Occipital lobe (tissue), 2 donors: ENCODE data around the gene GGTA1. TPM values are rescaled to one million over a fixed set of nuclear protein-coding genes. Genes with fewer than 3 reads are reported as not detected.
"Not testable (repeated sequence)": the region's sequence is repeated elsewhere in the genome, so short reads cannot be mapped to it uniquely, and the experiment has no call there.

Experiments used
- DNase-seq: peaks from one replicate; lab custom pipeline; 2025; lab: John Stamatoyannopoulos, UW
- total RNA-seq: library from RNA; depleted of rRNA; stranded (reverse); fragments of >200 nt; gene quantifications from one replicate; pipeline ENCODE4 v1.2.3, GENCODE V29; 2014

The GGTA1 gene
- total RNA-seq, 1 donor from 2014 or later: 2.3 TPM

DNA sequence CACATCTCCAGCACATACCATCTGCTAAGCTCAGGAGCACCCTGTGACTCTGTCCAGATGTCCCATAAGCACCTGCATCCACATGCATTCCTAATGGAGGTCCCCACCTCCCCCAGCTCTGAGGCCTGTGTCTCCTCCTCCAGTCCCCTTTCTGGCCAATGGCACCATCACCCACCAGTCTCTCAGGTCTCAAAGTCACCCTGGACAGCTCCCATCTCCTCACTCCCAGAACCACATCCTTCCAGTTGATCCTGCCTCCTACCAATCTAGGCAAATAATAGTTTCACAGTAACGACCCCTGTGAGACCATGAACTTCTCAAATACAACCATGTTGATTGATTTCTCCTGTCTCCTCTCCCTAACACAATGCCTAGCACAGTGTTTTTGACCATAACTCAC is 40.1 kb downstream of the GGTA1 start:
- DNase-seq: no peak

DNA sequence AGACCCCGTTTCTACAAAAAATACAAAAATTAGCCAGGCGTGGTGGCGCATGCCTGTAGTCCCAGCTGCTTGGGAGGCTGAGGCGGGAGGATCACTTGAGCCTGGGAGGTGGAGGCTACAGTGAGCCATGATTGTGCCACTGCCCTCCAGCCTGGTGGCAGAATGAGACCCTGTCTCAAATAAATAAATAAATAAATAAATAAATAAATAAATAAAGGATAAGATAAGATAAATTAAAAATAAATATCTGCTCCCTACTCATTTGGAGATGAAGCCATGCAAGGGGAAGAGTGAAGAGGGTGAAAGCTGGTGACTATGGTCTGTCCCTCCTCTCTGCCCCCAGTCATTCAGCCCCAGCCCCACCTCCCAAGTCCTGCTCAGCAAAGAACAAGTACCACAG is 41.2 kb downstream of the GGTA1 start:
- DNase-seq: not testable (repeated sequence)

DNA sequence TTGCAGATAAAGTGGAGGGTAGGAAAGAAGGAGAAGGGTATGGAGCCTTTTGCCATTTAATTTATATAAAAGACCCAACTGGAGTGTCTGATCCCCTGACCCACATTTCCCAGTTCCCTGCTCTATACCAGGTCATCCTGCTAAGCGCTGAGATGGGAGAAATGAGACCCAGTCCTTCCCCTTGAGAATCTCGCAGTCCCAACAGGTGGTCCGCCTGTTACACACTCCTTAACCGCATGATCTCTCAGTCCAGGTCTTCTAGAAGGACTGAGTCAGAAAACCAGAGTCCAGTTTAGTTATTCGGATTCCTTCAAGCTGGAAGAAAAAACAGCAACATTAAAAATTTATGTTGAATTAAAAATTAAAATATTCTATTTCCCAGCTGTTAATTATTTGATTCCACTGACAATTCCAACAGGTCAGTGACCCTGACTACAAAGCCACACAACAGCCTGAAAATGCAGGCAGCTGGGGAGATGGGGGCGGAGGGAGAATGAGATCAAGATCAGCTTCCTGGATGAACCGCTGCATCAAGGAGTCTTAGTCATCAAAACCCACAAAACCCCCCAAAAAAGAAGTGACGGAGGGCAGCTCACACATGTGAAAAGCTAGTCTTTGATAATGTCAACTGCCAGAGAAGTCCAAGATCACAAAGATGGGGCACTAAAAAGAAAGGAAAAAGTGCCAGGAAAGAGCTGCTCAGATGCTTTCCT is 44.0 kb downstream of the GGTA1 start:
- no peak for DNase-seq

DNA sequence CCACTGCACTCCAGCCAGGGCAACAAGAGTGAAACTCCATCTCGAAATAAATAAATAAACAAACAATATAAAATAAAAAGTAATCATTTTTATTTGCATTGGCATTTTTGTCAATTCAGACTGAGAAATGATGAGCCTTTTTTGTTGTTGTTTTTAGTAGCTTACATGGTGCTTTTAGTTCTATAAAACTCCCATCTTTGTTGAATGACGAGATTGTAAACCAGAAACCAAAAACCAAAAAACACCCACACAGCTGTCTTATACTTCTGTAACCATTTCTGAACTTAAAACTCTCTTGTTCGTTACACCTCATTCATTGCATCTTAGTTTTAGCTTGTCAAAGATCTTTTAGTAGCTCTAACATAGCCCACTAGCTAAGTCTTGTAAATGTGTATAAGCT is 44.7 kb downstream of the GGTA1 start:
- no peak for DNase-seq

DNA sequence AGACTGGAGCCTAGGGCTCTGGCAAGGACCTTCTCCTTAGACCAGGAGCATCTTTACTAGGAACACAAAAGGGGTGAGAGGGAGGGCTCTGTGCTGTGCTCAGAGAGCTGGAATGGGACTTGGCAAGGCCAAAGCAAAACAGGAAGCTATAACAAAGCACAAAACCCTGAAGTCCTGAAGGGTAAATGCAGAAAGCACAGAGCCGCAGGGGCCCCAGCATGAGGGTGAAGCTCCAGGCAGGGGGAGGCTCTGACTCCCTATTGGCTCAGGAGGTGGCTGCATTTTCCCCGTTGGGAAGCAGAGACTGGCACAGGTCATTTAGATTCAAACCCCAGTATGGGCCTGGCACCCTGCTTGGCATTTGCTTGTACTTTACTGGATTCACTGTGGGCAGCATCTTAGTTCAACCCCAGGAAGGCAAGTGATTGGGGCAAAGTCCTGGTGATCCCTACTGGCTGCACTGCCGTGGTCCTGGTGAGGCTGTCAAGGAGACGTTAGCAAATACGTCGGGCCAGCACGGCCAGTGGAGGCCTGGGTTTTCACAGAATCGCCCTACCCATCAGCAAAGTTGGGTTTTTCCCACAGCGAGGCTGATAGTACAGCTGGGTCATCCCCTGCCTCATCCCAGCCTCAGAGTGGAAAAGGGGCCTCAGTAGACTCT is 46.3 kb downstream of the GGTA1 start:
- no peak for DNase-seq

DNA sequence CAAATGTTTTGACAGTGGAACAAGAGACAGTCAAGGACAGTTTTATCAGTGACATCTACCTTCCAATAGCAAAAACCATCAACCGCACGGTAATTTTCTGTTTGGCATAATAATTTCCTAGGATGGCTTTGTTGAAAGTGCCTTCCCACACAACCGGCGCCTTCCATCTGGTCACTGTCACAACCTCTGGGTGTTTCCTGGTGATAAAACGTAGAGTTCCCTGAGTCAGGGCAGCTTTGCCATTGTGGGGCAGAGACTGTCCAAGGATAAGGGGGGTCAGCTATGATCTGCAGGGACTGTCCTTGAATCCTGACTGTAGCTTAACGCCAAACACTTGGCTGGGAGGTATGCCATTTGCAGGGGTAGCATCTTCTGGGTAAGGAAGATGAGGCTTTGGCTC is 47.6 kb downstream of the GGTA1 start:
- DNase-seq: no peak

DNA sequence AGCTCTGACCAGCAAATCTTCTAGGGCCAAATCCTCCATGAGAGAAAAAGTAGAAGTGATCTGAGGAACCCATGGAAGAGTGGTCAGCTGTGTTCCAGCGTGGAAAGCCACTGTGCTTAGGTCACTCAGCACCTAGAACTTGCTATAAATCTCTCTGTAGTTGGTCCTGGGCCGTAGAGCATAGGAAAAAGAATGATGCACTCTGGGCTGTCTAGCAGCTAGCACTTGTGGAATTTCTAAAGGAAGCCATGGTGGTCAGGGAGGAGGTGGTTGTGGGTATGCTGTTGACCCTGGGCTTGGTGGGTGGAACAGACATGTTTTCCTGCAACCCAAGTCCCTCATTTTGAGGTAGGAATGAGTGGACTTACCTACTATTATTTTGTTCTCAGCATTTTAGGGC is 48.1 kb downstream of the GGTA1 start:
- DNase-seq: no peak

DNA sequence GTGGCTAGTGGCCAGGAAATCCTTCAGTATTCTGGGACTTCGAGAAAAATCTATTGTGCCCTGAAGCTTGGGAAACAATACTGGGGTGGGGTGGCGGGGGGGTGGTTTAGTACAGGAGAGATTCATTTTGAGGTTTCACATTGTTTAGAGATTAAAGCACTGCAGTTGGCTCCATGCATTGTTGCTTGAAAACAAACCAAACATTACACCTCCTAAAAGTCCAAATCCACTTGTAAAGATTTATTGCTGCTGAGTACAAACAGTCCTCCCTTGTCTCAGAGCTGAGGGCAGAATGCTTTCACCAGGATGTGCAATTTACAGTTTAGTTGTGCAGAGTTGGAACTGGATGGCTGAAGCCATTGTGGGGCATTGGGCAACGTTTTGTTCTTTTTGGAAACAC is 49.4 kb downstream of the GGTA1 start:
- no peak for DNase-seq

DNA sequence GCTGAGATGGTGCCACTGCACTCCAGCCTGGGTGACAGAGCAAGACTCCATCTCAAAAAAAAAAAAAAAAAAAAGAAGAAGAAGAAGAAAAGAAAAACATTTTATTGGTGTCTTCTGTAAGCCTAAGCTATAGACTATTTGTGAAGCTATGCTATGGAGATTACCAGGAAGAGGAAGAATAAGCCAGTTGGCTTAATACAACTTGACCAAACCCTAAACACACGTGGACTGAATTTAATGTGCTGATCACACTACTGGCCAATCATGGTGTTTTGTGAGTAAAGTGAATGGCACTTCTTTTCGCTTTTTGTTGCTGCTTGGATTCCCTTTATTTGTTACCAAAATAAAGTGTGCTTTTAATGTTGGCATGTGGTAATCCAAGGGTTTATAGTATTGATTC is 49.9 kb downstream of the GGTA1 start:
- no peak for DNase-seq

DNA sequence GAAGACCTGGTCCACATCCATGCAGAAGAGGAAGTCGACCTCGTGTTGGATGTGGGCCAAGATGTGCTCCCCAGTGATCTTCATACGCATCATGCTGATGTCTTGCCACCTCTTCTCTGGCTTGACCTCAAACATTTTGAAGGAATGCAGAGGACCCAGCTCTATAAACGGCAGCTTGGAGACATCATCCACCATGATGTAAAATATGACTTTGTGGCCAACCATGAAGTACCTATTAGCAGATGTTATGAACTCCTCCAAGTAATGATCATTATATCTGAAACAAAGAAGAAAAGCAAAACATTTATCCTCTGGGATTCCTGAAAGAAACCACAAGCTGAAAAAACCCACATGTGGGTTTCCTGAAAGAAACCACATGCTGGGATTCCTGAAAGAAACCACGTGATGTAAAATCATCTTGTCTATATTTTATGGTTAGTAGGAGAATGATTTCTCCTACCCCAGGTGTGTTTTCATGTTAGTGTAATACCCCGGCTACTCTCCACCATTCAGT is 52.3 kb downstream of the GGTA1 start:
- no peak for DNase-seq

DNA sequence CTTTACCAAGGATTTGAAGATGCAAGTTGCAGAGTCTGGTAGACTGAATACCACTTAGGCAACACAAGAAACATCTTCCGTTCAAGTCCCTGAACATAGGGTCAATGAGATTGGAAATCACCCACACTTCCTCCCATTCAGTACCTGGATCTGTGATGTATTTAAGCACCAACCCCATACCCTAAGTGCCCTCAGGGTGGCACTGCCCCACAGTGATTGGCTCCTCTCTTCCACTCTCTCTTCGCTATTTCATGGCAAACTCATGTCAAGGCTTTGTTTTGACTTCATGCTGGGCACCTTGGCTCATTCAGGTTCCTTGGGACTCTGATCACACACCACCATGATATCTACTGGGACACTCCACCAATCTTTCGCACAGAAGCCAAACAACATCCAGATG is 53.7 kb downstream of the GGTA1 start:
- DNase-seq: no peak

DNA sequence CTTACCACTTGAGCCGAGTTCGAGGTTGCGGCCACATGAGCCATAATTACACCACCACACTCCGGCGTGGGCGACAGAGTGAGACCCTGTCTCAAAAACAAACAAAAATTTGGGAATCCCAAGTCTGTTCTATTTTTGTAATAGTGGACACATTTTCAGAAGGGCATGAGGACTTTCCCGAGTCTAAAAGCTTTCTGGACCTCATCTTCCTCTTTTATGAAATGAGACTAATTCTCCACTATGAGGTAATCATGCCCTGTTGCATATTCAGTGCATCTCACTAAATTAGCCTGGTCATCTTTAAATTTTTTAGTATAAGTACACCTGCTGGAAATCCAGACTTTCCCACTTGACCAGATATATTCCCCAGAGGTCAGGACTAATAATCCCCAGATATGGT is 55.7 kb downstream of the GGTA1 start:
- no peak for DNase-seq

DNA sequence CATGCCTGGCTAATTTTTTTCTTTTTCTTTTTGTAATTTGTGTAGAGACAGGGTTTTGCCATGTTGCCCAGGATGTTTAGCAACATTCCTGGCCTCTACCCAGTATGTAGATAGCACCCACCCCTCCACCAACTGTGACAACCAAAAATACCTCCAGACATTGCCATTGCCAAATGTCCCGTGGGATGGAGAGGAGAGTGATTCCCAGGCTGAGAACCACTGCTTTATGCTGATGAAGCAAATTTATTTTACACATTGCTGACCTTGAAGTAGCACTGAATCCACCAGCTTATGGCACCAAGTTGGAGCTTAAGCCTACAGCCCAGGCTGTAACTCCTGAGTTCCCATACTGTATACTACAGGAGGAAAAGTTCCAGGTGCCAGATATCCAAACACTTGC is 58.5 kb downstream of the GGTA1 start:
- DNase-seq: no peak

DNA sequence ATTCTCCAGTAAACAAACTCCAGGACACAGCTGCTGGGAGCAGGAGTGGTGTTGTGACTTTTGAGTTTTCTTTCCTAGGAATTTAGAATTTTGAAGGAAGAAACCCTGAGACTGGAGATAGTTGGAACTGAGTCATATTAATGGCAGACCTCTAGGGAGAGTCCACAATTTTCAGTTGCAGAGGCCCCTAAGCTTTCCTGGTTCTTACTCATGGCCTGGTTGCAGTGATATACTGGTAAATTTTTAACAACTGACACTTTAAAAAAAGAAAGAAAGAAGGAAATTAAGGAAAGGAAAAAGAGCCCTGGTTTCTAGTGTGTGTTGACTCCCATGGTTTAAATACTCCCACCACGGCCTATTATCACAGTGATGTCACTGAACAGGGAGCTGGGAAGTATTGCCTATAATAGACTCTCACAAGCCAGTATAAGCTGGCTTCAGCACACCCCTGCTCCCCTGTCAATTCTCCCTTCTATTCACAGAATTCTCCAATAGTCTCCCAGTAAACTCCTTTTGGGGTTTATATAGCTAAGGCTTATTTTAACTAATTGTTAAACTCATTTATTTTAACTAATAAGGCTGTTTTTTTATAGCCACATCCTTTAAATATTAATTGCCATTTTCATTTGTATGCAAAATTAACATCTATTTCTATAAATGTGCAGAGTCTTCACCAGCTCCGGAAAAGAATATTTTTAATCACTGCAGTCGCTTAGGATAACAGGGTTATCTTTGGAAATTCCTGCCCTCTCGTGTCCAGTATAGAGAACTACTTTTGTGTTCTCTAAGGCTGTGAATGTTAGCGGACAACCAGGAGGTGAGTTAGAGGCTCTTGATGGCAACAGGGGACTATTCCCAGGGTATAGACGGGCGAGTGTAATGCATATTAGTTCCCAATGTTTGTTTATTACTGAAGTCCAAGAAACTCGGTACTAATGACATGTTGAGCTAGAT is 59.7 kb downstream of the GGTA1 start:
- DNase-seq: no peak

DNA sequence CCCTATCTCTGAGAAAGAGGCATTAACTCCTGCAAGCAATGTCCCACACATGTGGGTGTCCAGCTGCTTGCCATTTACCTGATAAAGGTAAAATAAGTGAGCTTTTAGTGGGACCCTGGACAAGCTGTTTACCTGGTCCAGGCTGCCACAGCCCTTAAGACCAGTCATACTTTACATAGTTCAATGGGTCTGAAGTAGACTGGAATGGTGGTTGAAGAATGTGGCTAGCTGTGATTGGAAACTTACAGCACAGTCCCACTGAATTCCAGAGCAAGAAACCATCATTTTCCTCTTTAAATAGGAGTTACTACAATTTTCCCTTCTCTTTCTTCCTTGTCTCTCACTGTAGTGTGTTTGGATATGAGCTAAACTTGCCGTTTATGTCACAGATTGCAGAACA is 60.6 kb downstream of the GGTA1 start:
- no peak for DNase-seq

DNA sequence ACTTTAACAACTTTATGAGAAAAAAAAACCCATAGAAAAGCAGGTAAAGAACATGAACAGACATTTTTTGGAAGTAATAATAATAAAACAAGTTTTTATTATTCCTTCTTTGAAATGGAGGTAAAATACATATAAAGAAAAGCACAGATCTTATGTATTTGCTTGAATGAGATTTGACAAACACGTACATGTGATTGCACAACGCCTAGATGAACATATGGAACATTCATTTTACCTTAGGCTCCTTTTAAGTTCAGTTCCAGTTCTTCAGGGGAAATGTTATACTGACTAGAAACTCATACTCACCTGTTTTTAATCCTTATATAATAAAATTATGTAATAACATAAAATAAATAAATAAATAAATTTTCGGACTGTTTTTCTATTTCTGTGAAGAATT is 61.8 kb downstream of the GGTA1 start:
- DNase-seq: no peak

DNA sequence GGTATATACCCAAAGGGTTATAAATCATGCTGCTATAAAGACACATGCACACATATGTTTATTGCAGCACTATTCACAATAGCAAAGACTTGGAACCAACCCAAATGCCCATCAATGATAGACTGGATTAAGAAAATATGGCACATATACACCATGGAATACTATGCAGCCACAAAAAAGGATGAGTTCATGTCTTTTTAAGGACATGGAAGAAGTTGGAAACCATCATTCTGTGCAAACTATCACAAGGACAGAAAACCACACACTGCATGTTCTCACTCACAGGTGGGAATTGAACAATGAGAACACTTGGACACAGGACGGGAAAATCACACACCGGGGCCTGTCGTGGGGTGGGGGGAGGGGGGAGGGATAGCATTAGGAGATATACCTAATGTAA is 62.6 kb downstream of the GGTA1 start:
- not testable (repeated sequence) for DNase-seq

DNA sequence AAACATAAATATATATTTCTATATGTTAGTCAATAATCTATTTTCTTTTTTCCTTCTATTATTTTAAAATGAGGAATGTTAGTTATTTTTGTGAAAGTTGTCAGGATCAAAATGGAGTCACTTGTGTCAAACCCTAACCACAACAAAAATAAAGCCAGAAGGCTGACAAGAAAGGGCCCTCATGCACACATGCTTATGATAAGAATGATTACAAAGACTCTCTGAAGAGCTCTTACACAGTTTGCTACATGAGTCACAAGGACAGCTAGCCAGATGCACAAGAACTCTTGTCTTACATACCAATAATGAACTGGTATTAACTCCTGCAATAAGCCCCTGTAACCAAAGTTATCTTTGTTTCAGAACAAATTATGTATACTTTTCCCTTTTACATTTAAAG is 64.7 kb downstream of the GGTA1 start:
- DNase-seq: no peak

DNA sequence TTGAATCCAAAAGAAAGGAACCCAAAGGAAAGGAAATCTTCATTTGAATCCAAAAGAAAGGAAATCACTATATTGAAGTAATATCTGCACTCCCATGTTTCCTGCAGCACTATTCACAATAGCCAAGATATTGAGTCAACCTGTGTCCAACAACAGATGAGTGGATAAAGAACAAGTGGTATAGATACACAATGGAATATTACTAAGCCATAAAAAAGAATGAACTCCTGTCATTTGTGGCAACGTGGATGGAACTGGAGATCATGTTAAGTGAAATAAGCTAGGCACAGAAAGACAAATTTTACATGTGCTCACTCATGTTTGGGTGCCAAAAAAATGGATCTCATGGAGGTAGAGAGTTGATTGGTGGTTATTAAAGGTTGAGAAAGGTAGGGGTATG is 71.7 kb downstream of the GGTA1 start:
- DNase-seq: no peak

DNA sequence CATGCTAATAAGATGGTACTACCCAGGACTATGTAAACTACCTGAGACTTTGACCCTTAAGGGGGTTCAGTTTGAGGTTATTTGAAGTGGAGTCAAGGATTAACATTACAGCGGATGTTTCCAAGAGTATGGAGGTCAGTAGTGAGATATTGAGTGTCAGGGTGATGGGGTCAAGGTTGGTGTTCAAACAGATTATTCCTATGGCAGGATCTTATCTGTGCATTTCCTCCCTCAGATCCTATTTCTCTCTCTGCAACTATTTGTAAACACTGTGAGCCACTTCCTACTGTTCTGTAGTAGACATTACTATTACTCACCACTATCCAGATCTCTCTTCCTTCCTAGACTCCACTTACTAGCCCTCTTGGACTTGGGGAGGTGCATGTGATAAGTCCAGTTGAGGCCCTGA is 75.6 kb downstream of the GGTA1 start:
- no peak for DNase-seq

DNA sequence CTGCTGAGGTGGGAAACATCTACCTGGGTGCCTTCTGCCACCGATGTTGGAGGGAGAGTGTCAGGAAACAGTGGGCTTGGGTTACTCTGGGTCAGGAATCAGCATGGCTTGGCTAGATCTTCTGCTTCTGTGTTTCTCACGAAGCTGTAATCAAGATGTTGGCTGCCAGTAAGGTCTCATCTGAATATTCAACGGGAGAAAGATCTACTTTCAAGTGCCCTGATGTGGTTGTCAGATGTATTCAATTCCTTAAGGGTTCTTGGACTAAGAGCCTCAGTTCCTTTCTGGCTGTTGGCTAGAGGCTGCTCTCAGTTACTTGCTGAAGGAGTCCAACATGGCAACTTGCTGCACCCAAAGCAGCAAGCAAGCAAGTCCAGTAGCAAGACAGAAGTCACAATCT is 87.7 kb downstream of the GGTA1 start:
- DNase-seq: no peak

DNA sequence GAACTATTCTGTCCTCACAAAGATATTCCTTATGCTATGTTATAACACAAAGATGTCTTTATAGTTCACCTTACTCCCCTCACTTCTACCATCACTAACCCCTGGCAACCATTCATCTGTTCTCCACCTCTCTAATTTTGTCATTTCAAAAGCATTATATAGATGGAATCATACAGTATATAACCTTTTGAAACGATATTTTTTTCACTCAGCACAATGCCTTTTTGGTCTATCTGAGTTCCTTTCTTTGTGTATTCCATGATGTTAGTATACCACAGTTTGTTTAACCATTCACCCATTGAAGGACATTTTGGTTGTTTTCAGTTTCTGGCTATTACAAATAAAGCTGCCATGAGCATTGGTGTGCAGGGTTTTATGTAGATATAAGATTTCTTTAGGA is 93.7 kb downstream of the GGTA1 start:
- DNase-seq: no peak
